A673 (cell line): ENCODE data around the gene SIAH3. TPM values are rescaled to one million over a fixed set of nuclear protein-coding genes. Genes with fewer than 3 reads are reported as not detected.

Experiments used
- BruUV-seq: library from RNA; stranded (reverse); fragments of 400-500 nt; replicated peaks from 2 replicates; lab custom pipeline; 2021; lab: Mats Ljungman, UMichigan
- CTCF ChIA-PET: fragments of 300-600 bp; sonication (Branson Sonifier 250); formaldehyde crosslinking; loops from one replicate; lab custom pipeline; 2022; ENCODE audit warnings: antibody characterized with exemption; lab: Charles Lee
- POLR2A ChIA-PET: fragments of 300-600 bp; sonication (Branson Sonifier 250); formaldehyde crosslinking; loops from one replicate; lab custom pipeline; 2022; ENCODE audit warnings: antibody characterized with exemption; ENCODE audit not compliant: low non-redundant PET; lab: Charles Lee
- DNase-seq: peaks from one replicate; pipeline ENCODE4 v3.0.0-alpha.2; 2015; ENCODE audit warnings: low spot score
- H3K27ac ChIP-seq: fragments of 200-600 bp; sonication (generic); 2 replicates; pipeline ENCODE4 v1.5.1; 2016; ENCODE audit warnings: mixed run types, low read depth, mild to moderate bottlenecking, mixed read lengths, antibody characterized with exemption, low read length; ENCODE audit not compliant: poor library complexity, severe bottlenecking
- H3K27me3 ChIP-seq: fragments of 200-600 bp; sonication (generic); replicated peaks from 2 replicates; pipeline ENCODE4 v1.6.1; 2017; ENCODE audit warnings: mixed run types, low read depth, mild to moderate bottlenecking, mixed read lengths, antibody characterized with exemption, low read length; ENCODE audit not compliant: insufficient read depth, poor library complexity
- H3K36me3 ChIP-seq: fragments of 200-600 bp; sonication (generic); 2 replicates; pipeline ENCODE4 v1.6.1; 2016; ENCODE audit warnings: mixed run types, mild to moderate bottlenecking, mixed read lengths, antibody characterized with exemption, low read length; ENCODE audit not compliant: insufficient read depth, poor library complexity, severe bottlenecking
- H3K4me1 ChIP-seq: fragments of 200-600 bp; sonication (generic); 2 replicates; pipeline ENCODE4 v1.6.1; 2017; ENCODE audit warnings: mixed run types, mild to moderate bottlenecking, mixed read lengths, antibody characterized with exemption, low read length; ENCODE audit not compliant: insufficient read depth, poor library complexity, severe bottlenecking
- H3K4me3 ChIP-seq: fragments of 200-600 bp; sonication (generic); 2 replicates; pipeline ENCODE4 v1.5.1; 2016; ENCODE audit warnings: low read depth, mixed run types, mild to moderate bottlenecking, mixed read lengths, low read length; ENCODE audit not compliant: poor library complexity, severe bottlenecking
- H3K9me3 ChIP-seq: fragments of 200-600 bp; sonication (generic); 2 replicates; pipeline ENCODE4 v1.6.1; 2016; ENCODE audit warnings: mixed run types, low read depth, mild to moderate bottlenecking, mixed read lengths, antibody characterized with exemption, low read length; ENCODE audit not compliant: poor library complexity, severe bottlenecking
- CTCF ChIP-seq: fragments of 300-800, 200-600 bp; sonication (generic); conservative IDR thresholded peaks from 2 replicates; pipeline ENCODE4 v1.5.1; 2017; ENCODE audit warnings: low read depth, mild to moderate bottlenecking, antibody characterized with exemption, low read length, moderate library complexity, mixed read lengths
- EZH2 ChIP-seq: fragments of 200-600 bp; sonication (generic); IDR thresholded peaks from 2 replicates; pipeline ENCODE4 v1.6.1; 2017; ENCODE audit warnings: borderline replicate concordance, low read depth, mild to moderate bottlenecking, mixed read lengths, antibody characterized with exemption, low read length; ENCODE audit not compliant: poor library complexity, severe bottlenecking
- intact Hi-C: fragments of 100-400 bp; cut with micrococcal nuclease; formaldehyde crosslinking; loops from one replicate; pipeline ENCODE4 v1.10.0; 2022; ENCODE audit not compliant: unreplicated experiment
- total RNA-seq: library from RNA; stranded (reverse); gene quantifications from 2 replicates; pipeline ENCODE4 v1.2.3, GENCODE V29; 2021

SIAH3 gene
- total RNA-seq, 1 experiment from 2014 or later: 4.6 TPM

GRCh38 chr13:45732916-45733315 is 118.6 kb downstream of the SIAH3 start:
- H3K9me3 ChIP-seq: no peaks in the 10 kb centered on the region
- TF ChIP-seq CTCF: no peak
- TF ChIP-seq EZH2: no peak
- ChIA-PET CTCF (no interaction called here), POLR2A (no interaction called here)
- no peaks in the 10 kb centered on the region for H3K4me1 ChIP-seq
- no peak overlapping the region for H3K4me3 ChIP-seq
- BruUV-seq: no TSS peak
- no peaks in the 10 kb centered on the region for H3K27me3 ChIP-seq
- H3K27ac ChIP-seq: no peak overlapping the region
- DNase-seq: no peak
- intact Hi-C loops: no loop called here
- H3K36me3 ChIP-seq: no peaks in the 10 kb centered on the region

GRCh38 chr13:45731455-45731854 is 120.1 kb downstream of the SIAH3 start:
- ChIA-PET POLR2A (no interaction called here), CTCF (no interaction called here)
- H3K4me1 ChIP-seq: no peaks in the 10 kb centered on the region
- no peaks in the 10 kb centered on the region for H3K9me3 ChIP-seq
- no peak overlapping the region for H3K27ac ChIP-seq
- intact Hi-C loops: no loop called here
- no TSS peak for BruUV-seq
- no peak for TF ChIP-seq CTCF
- no peak for TF ChIP-seq EZH2
- H3K27me3 ChIP-seq: no peaks in the 10 kb centered on the region
- no peak overlapping the region for H3K4me3 ChIP-seq
- H3K36me3 ChIP-seq: no peaks in the 10 kb centered on the region
- DNase-seq: no peak

- CTCF ChIA-PET: no interaction called here
- no peak overlapping the region for H3K4me3 ChIP-seq
- intact Hi-C loops: no loop called here
Measured at GRCh38 chr13:45728759-45729158, 122.8 kb downstream of the SIAH3 start.

More at GRCh38 chr13:45728759-45729158, 122.8 kb downstream of the SIAH3 start:
- TF ChIP-seq CTCF (no peak), EZH2 (no peak)
- Histone ChIP-seq H3K27ac (no peak overlapping the region), H3K27me3 (no peaks in the 10 kb centered on the region), H3K36me3 (no peaks in the 10 kb centered on the region), H3K4me1 (peaks cover 4% of the 10 kb centered on the region), H3K9me3 (no peaks in the 10 kb centered on the region)
- POLR2A ChIA-PET: no interaction called here
- no TSS peak for BruUV-seq
- DNase-seq: no peak

Other genes with a start within 250 kb of the SIAH3 start
- not detected in 2 replicates for gene ERICH6B, start 236.0 kb downstream of the SIAH3 start, total RNA-seq
- gene CBY2, start 149.4 kb downstream of the SIAH3 start, total RNA-seq: not detected in 2 replicates
- gene ZC3H13, start 201.0 kb upstream of the SIAH3 start, total RNA-seq: 373 and 378 TPM in 2 replicates